Measurements from ENCODE around the gene DOCK4. TPM values are rescaled to one million over a fixed set of nuclear protein-coding genes. Genes with fewer than 3 reads are reported as not detected.

Gene DOCK4
- total and polyA plus RNA-seq, 10 of the 15 experiments (the other 5 are each of a cell fraction or from before 2014, with no cell fraction given), result 0.03 to 0.73 (median 0.38) TPM

GRCh38 chr7:111827863-111828504 lies 378.2 kb downstream of the DOCK4 start:
- CTCF ChIA-PET, result no interaction called here
- RAD21 ChIA-PET (ENCODE audit: unreplicated experiment), result no interaction called here
- H3K9ac ChIP-seq (ENCODE audit: control insufficient read depth, insufficient read depth, low read length), result no peak overlapping the region
- SMC1A ChIA-PET (ENCODE audit: uncharacterized antibody, unreplicated experiment), result no interaction called here
- H3K36me3 ChIP-seq (ENCODE audit: control insufficient read depth in 2 of 2, insufficient read depth in 2 of 2, low read length in 1 of 2), result no peaks in the 10 kb centered on the region
- H3K4me1 ChIP-seq (ENCODE audit: control insufficient read depth, insufficient read depth, low read length), result no peaks in the 10 kb centered on the region
- TF ChIP-seq PRDM15 (CRISPR knock-in tag; IDR thresholded peaks at IDR 0.05) (no peak), USF2 (IDR thresholded peaks at IDR 0.05; ENCODE audit: borderline replicate concordance, low read depth, low read length) (no peak), ATF2 (IDR thresholded peaks at IDR 0.05; ENCODE audit: low read length) (no peak), BHLHE40 (IDR thresholded peaks at IDR 0.05; ENCODE audit: borderline replicate concordance in 1 of 2, low read depth in 2 of 2, low read length in 1 of 2) (no peak), RELB (IDR thresholded peaks at IDR 0.05; ENCODE audit: low read depth) (no peak)
- H2AFZ ChIP-seq (ENCODE audit: control insufficient read depth, low read depth, low read length), result no peak overlapping the region
- in situ Hi-C loops (cut with MboI) (no loop called here), intact Hi-C loops (cut with micrococcal nuclease; ENCODE audit: unreplicated experiment) (no loop called here)
- no peaks in the 10 kb centered on the region for H3K79me2 ChIP-seq (ENCODE audit: control insufficient read depth, insufficient read depth, low read length)
- ATAC-seq (no peak), DNase-seq (ENCODE audit: low read depth, low spot score) (no peak), FAIRE-seq (no peak)
- H3K4me2 ChIP-seq (ENCODE audit: control insufficient read depth, insufficient read depth), result no peak overlapping the region
- no peak overlapping the region for H3K27ac ChIP-seq (ENCODE audit: control insufficient read depth, insufficient read depth)
- WGBS (ENCODE audit: insufficient coverage, insufficient replicate concordance, low lambda C conversion rate, missing lambda C conversion rate), result 18% methylated on average over 1 of the region's 1 CpG
- no peaks in the 10 kb centered on the region for H3K9me3 ChIP-seq (replicated peaks; ENCODE audit: control insufficient read depth, insufficient read depth, low read length)
- BruUV-seq (replicated peaks), result no TSS peak
- POLR2A ChIA-PET, result no interaction called here
- H3K4me3 ChIP-seq, result no peak overlapping the region
- no peaks in the 10 kb centered on the region for H4K20me1 ChIP-seq (ENCODE audit: control insufficient read depth, insufficient read depth)
- no peaks in the 10 kb centered on the region for H3K27me3 ChIP-seq (replicated peaks in 1 of 2; ENCODE audit: control insufficient read depth in 2 of 2, insufficient read depth in 2 of 2, low read length in 1 of 2)
